Immature natural killer cell (primary cell): Measurements from ENCODE around the gene PLAAT2. TPM values are rescaled to one million over a fixed set of nuclear protein-coding genes. Genes with fewer than 3 reads are reported as not detected.
"Not testable (repeated sequence)": the region's sequence is repeated elsewhere in the genome, so short reads cannot be mapped to it uniquely, and the experiment has no call there.

ENCODE experiments used
- DNase-seq, 3 donors: peaks; one replicate each; pipeline ENCODE4 v3.0.0; 2022; ENCODE audit warnings: mixed read lengths in 1 of 3
- H3K27ac Mint-ChIP-seq, 6 donors: one replicate each; pipeline ENCODE4 v1.8.0; 2020; ENCODE audit warnings: mixed read lengths in 6 of 6, mild to moderate bottlenecking in 5 of 6, inconsistent platforms in 4 of 6, moderate library complexity in 3 of 6
- H3K27me3 Mint-ChIP-seq, 3 donors: one replicate each; pipeline ENCODE4 v1.8.0; 2020 to 2021; ENCODE audit warnings: low read depth in 3 of 3, mild to moderate bottlenecking in 3 of 3, mixed read lengths in 3 of 3, moderate library complexity in 3 of 3, inconsistent platforms in 1 of 3
- H3K36me3 Mint-ChIP-seq, 3 donors: one replicate each; pipeline ENCODE4 v1.8.0; 2020; ENCODE audit warnings: mixed read lengths in 3 of 3, inconsistent platforms in 2 of 3, mild to moderate bottlenecking in 2 of 3
- H3K4me1 Mint-ChIP-seq, 2 donors: one replicate each; pipeline ENCODE4 v1.8.0; 2020; ENCODE audit warnings: inconsistent platforms in 2 of 2, mild to moderate bottlenecking in 2 of 2, mixed read lengths in 2 of 2, moderate library complexity in 1 of 2
- H3K4me3 Mint-ChIP-seq, 5 donors: one replicate each; pipeline ENCODE4 v1.8.0; 2020; ENCODE audit warnings: mild to moderate bottlenecking in 5 of 5, mixed read lengths in 5 of 5, inconsistent platforms in 3 of 5, moderate library complexity in 3 of 5
- H3K9me3 Mint-ChIP-seq, 6 donors: one replicate each; pipeline ENCODE4 v1.8.0; 2020; ENCODE audit warnings: mild to moderate bottlenecking in 6 of 6, mixed read lengths in 6 of 6, inconsistent platforms in 4 of 6, moderate library complexity in 3 of 6
- polyA plus RNA-seq, 3 donors: library from polyadenylated mRNA; unstranded; fragments of 300-500 nt; fragmentation: Illumina TruSeq; gene quantifications; one replicate each; pipeline ENCODE4 v1.2.3, GENCODE V29; 2021

PLAAT2 gene
- polyA plus RNA-seq, 3 donors from 2014 or later = 2.8 to 3.0 TPM; not detected in 1

- Mint-ChIP-seq H3K27ac (peak overlapping the region; percentile 94 to 98 (median 97)), H3K4me3 (peak overlapping the region; percentile 85 to 93 (median 88)), H3K36me3 (peaks cover 6 to 18% (median 17%) of the 10 kb centered on the region in 3 donors), H3K4me1 (peaks cover 63 to 75% of the 10 kb centered on the region in 2 donors), H3K9me3 (no peaks in the 10 kb centered on the region), H3K27me3 (peaks cover 2 to 7% (median 4%) of the 10 kb centered on the region in 3 donors)
- peak; percentile 47 to 69 (median 48) for DNase-seq
These were observed 11.9 kb downstream of the PLAAT2 start for GRCh38 chr11:63551091-63551888.

GRCh38 chr11:63550156-63550700 is 13.0 kb downstream of the PLAAT2 start:
- Mint-ChIP-seq H3K36me3 (peaks cover 9 to 23% (median 21%) of the 10 kb centered on the region in 3 donors), H3K27ac (peak overlapping the region in 4 of 6 donors; percentile 94 to 98 (median 96)), H3K4me1 (peaks cover 57 to 66% of the 10 kb centered on the region in 2 donors), H3K4me3 (peak overlapping the region in 2 of 5 donors; percentile 87 to 93)
- H3K27me3 Mint-ChIP-seq, DNase-seq, H3K9me3 Mint-ChIP-seq: not testable (repeated sequence)

- Mint-ChIP-seq H3K27ac (peak overlapping the region; percentile 56 to 95 (median 84)), H3K27me3 (peaks cover 3 to 8% (median 4%) of the 10 kb centered on the region in 3 donors), H3K4me1 (peaks cover 54 to 62% of the 10 kb centered on the region in 2 donors), H3K4me3 (peak overlapping the region in 4 of 5 donors; percentile 46 to 71 (median 63)), H3K9me3 (no peaks in the 10 kb centered on the region), H3K36me3 (peaks cover 9 to 24% (median 23%) of the 10 kb centered on the region in 3 donors)
- no peak for DNase-seq
These were observed 13.8 kb downstream of the PLAAT2 start for GRCh38 chr11:63549411-63549810.

- Mint-ChIP-seq H3K4me3 (no peak overlapping the region), H3K4me1 (peaks cover 53 to 62% of the 10 kb centered on the region in 2 donors), H3K27ac (peak overlapping the region in 5 of 6 donors; percentile 54 to 78 (median 70))
These were observed 15.0 kb downstream of the PLAAT2 start for GRCh38 chr11:63548178-63548577.

GRCh38 chr11:63547061-63547460 is 16.1 kb downstream of the PLAAT2 start:
- DNase-seq = no peak
- Mint-ChIP-seq H3K4me3 (no peak overlapping the region), H3K27me3 (peaks cover 1 to 3% (median 1%) of the 10 kb centered on the region in 3 donors), H3K4me1 (peaks cover 51 to 62% of the 10 kb centered on the region in 2 donors), H3K27ac (peak overlapping the region; percentile 47 to 86 (median 58)), H3K9me3 (no peaks in the 10 kb centered on the region), H3K36me3 (peaks cover 21 to 38% (median 29%) of the 10 kb centered on the region in 3 donors)

More at GRCh38 chr11:63548178-63548577, 15.0 kb downstream of the PLAAT2 start:
- H3K36me3 Mint-ChIP-seq = peaks cover 14 to 32% (median 29%) of the 10 kb centered on the region in 3 donors
- H3K9me3 Mint-ChIP-seq = no peaks in the 10 kb centered on the region
- H3K27me3 Mint-ChIP-seq = peaks cover 1 to 6% (median 3%) of the 10 kb centered on the region in 3 donors
- no peak for DNase-seq

- Mint-ChIP-seq H3K4me1 (peaks cover 55 to 69% of the 10 kb centered on the region in 2 donors), H3K36me3 (peaks cover 31 to 48% (median 31%) of the 10 kb centered on the region in 3 donors), H3K4me3 (no peak overlapping the region), H3K9me3 (no peaks in the 10 kb centered on the region), H3K27ac (peak overlapping the region; percentile 70 to 86 (median 79)), H3K27me3 (peaks cover 0 to 1% (median 1%) of the 10 kb centered on the region in 3 donors)
- no peak for DNase-seq
These were observed 19.5 kb downstream of the PLAAT2 start for GRCh38 chr11:63543711-63544110.

- not testable (repeated sequence) for H3K9me3 Mint-ChIP-seq, H3K27me3 Mint-ChIP-seq, DNase-seq
- Mint-ChIP-seq H3K36me3 (peaks cover 31 to 42% (median 31%) of the 10 kb centered on the region in 3 donors), H3K4me1 (peaks cover 63 to 79% of the 10 kb centered on the region in 2 donors), H3K27ac (peak overlapping the region; percentile 6 to 85 (median 70)), H3K4me3 (peak overlapping the region in 3 of 5 donors; percentile 15 to 27 (median 22))
These were observed 20.7 kb downstream of the PLAAT2 start for GRCh38 chr11:63542506-63542905.

GRCh38 chr11:63537293-63538101 is 25.7 kb downstream of the PLAAT2 start:
- peak overlapping the region; percentile 96 to 99 (median 98) for H3K4me3 Mint-ChIP-seq
- H3K9me3 Mint-ChIP-seq = no peaks in the 10 kb centered on the region
- H3K27me3 Mint-ChIP-seq = peaks cover 0 to 5% (median 5%) of the 10 kb centered on the region in 3 donors
- peak overlapping the region; percentile 95 to 98 (median 98) for H3K27ac Mint-ChIP-seq
- peaks cover 90 to 100% of the 10 kb centered on the region in 2 donors for H3K4me1 Mint-ChIP-seq
- peaks cover 10 to 14% (median 14%) of the 10 kb centered on the region in 3 donors for H3K36me3 Mint-ChIP-seq
- DNase-seq = no peak

- DNase-seq = peak; percentile 66 to 72 (median 71)
- H3K36me3 Mint-ChIP-seq = peaks cover 8 to 10% (median 9%) of the 10 kb centered on the region in 3 donors
- H3K27ac Mint-ChIP-seq = peak within 1 kb of the TSS; percentile 95 to 98 (median 98)
- H3K9me3 Mint-ChIP-seq = no peaks in the 10 kb centered on the region
- peak within 1 kb of the TSS; percentile 96 to 99 (median 98) for H3K4me3 Mint-ChIP-seq
- H3K4me1 Mint-ChIP-seq = peaks cover 91 to 100% of the 10 kb centered on the region in 2 donors
- peaks cover 0 to 6% (median 5%) of the 10 kb centered on the region in 3 donors for H3K27me3 Mint-ChIP-seq
These were observed 26.4 kb downstream of the PLAAT2 start, which contains the start of gene PLAAT4 for GRCh38 chr11:63536669-63537292. Gene PLAAT4, plus strand, starts transcription at chr11:63536808. Its CDS starts 61 bp downstream, at chr11:63536869.

GRCh38 chr11:63535734-63536133 is 27.4 kb downstream of the PLAAT2 start:
- peaks cover 8 to 10% (median 9%) of the 10 kb centered on the region in 3 donors for H3K36me3 Mint-ChIP-seq
- H3K4me1 Mint-ChIP-seq = peaks cover 94 to 99% of the 10 kb centered on the region in 2 donors
- peaks cover 0 to 6% (median 5%) of the 10 kb centered on the region in 3 donors for H3K27me3 Mint-ChIP-seq
- H3K4me3 Mint-ChIP-seq = peak overlapping the region; percentile 96 to 99 (median 98)
- DNase-seq = peak; percentile 47 to 58 (median 52)
- no peaks in the 10 kb centered on the region for H3K9me3 Mint-ChIP-seq
- peak overlapping the region; percentile 95 to 98 (median 98) for H3K27ac Mint-ChIP-seq

- Mint-ChIP-seq H3K27me3 (peaks cover 0 to 6% (median 5%) of the 10 kb centered on the region in 3 donors), H3K9me3 (no peaks in the 10 kb centered on the region), H3K4me1 (peaks cover 89 to 95% of the 10 kb centered on the region in 2 donors), H3K27ac (peak overlapping the region; percentile 95 to 98 (median 98)), H3K36me3 (peaks cover 4 to 6% (median 5%) of the 10 kb centered on the region in 3 donors), H3K4me3 (peak overlapping the region; percentile 96 to 99 (median 98))
- peak; percentile 65 to 71 (median 68) for DNase-seq
These were observed 28.2 kb downstream of the PLAAT2 start for GRCh38 chr11:63534895-63535461.

GRCh38 chr11:63534076-63534475 is 29.1 kb downstream of the PLAAT2 start:
- Mint-ChIP-seq H3K27me3 (peaks cover 0 to 6% (median 5%) of the 10 kb centered on the region in 3 donors), H3K27ac (peak overlapping the region; percentile 90 to 97 (median 94)), H3K4me3 (peak overlapping the region; percentile 42 to 73 (median 64)), H3K36me3 (peaks cover 2 to 3% (median 3%) of the 10 kb centered on the region in 3 donors), H3K4me1 (peaks cover 87 to 95% of the 10 kb centered on the region in 2 donors), H3K9me3 (no peaks in the 10 kb centered on the region)
- DNase-seq = no peak
